Mesenchymal stem cell (in vitro differentiated cells and primary cell): ENCODE measurements around the gene RBP4.

Experiments
- DNase-seq: peaks from one replicate; pipeline ENCODE4 v3.0.0-alpha.2; 2013
- H2AFZ ChIP-seq: one replicate; pipeline ENCODE4 v1.6.1; 2013; ENCODE audit warnings: low read depth, mild to moderate bottlenecking, control low read depth, inconsistent platforms, low read length, moderate library complexity
- H2AK5ac ChIP-seq: 2 replicates; pipeline ENCODE4 v1.6.1; 2013; ENCODE audit warnings: low read length, moderate library complexity, mild to moderate bottlenecking, inconsistent platforms; ENCODE audit not compliant: severe bottlenecking
- H2BK120ac ChIP-seq: one replicate; pipeline ENCODE4 v1.6.1; 2013; ENCODE audit warnings: low read depth, mild to moderate bottlenecking, inconsistent platforms, low read length, moderate library complexity
- H2BK12ac ChIP-seq, 2 experiments: one replicate each; pipeline ENCODE4 v1.6.1; 2013; ENCODE audit warnings: inconsistent platforms in 2 of 2, low read length in 2 of 2, mild to moderate bottlenecking in 2 of 2, moderate library complexity in 2 of 2, control low read depth in 1 of 2
- H2BK15ac ChIP-seq: one replicate; pipeline ENCODE4 v1.6.1; 2013; ENCODE audit warnings: mild to moderate bottlenecking, low read depth, inconsistent platforms; ENCODE audit not compliant: poor library complexity, severe bottlenecking
- H2BK5ac ChIP-seq: 2 replicates; pipeline ENCODE4 v1.6.1; 2013; ENCODE audit warnings: low read depth, mild to moderate bottlenecking, low read length, control low read depth, inconsistent platforms; ENCODE audit not compliant: poor library complexity, severe bottlenecking
- H3K14ac ChIP-seq, 2 experiments: one replicate each; pipeline ENCODE4 v1.6.1; 2013; ENCODE audit warnings: inconsistent platforms in 2 of 2, low read length in 2 of 2, control low read depth in 1 of 2, mild to moderate bottlenecking in 1 of 2, moderate library complexity in 1 of 2
- H3K18ac ChIP-seq, 2 experiments: one replicate each; pipeline ENCODE4 v1.6.1; 2013; ENCODE audit warnings: inconsistent platforms in 2 of 2, low read length in 2 of 2, control low read depth in 1 of 2, low read depth in 1 of 2, mild to moderate bottlenecking in 1 of 2
- H3K23ac ChIP-seq, 2 experiments: one replicate each; pipeline ENCODE4 v1.6.1; 2013; ENCODE audit warnings: inconsistent platforms in 2 of 2, low read length in 2 of 2, mild to moderate bottlenecking in 2 of 2, moderate library complexity in 2 of 2, control low read depth in 1 of 2
- H3K27ac ChIP-seq: 2 replicates; pipeline ENCODE4 v1.5.1; 2013; ENCODE audit warnings: mild to moderate bottlenecking, moderate library complexity, low read length, control low read depth, inconsistent platforms; ENCODE audit not compliant: poor library complexity, severe bottlenecking
- H3K27me3 ChIP-seq, 2 experiments: 2 replicates each; pipeline versions ENCODE4 v1.6.1 to v1.7.0; 2013; ENCODE audit warnings: low read length in 2 of 2, mild to moderate bottlenecking in 2 of 2, moderate library complexity in 2 of 2, control low read depth in 1 of 2, inconsistent platforms in 1 of 2; ENCODE audit not compliant: control insufficient read depth in 1 of 2, insufficient read depth in 1 of 2
- H3K36me3 ChIP-seq, 2 experiments: 2 replicates each; pipeline versions ENCODE4 v1.6.1 to v1.7.0; 2013; ENCODE audit warnings: low read length in 2 of 2, control low read depth in 1 of 2, inconsistent platforms in 1 of 2, low read depth in 1 of 2, mild to moderate bottlenecking in 1 of 2; ENCODE audit not compliant: insufficient read depth in 2 of 2, control insufficient read depth in 1 of 2
- H3K4ac ChIP-seq, 2 experiments: one replicate each; pipeline ENCODE4 v1.6.1; 2013; ENCODE audit warnings: inconsistent platforms in 2 of 2, low read length in 2 of 2, mild to moderate bottlenecking in 2 of 2, moderate library complexity in 2 of 2, control low read depth in 1 of 2, low read depth in 1 of 2
- H3K4me1 ChIP-seq: 2 replicates; pipeline ENCODE4 v1.6.1; 2013; ENCODE audit warnings: low read depth, low read length, control low read depth; ENCODE audit not compliant: control insufficient read depth, insufficient read depth
- H3K4me2 ChIP-seq: 2 replicates; pipeline ENCODE4 v1.6.1; 2013; ENCODE audit warnings: low read length, mild to moderate bottlenecking, inconsistent platforms; ENCODE audit not compliant: poor library complexity, severe bottlenecking
- H3K4me3 ChIP-seq, 2 experiments: 2 replicates each; pipeline versions ENCODE4 v1.5.1 to v1.7.0; 2013; ENCODE audit warnings: low read length in 2 of 2, mild to moderate bottlenecking in 2 of 2, control low read depth in 1 of 2, low read depth in 1 of 2; ENCODE audit not compliant: insufficient read depth in 1 of 2
- H3K79me1 ChIP-seq: replicated peaks from 2 replicates; pipeline ENCODE4 v1.6.1; 2013; ENCODE audit warnings: mild to moderate bottlenecking, control low read depth, low read length, inconsistent platforms; ENCODE audit not compliant: poor library complexity, severe bottlenecking
- H3K9ac ChIP-seq: 2 replicates; pipeline ENCODE4 v1.7.0; 2013; ENCODE audit warnings: mild to moderate bottlenecking, low read length, moderate library complexity
- H3K9me3 ChIP-seq: 2 replicates; pipeline ENCODE4 v1.7.0; 2013; ENCODE audit warnings: mild to moderate bottlenecking, low read length; ENCODE audit not compliant: control insufficient read depth
- H4K8ac ChIP-seq: one replicate; pipeline ENCODE4 v1.6.1; 2013; ENCODE audit warnings: inconsistent platforms, mild to moderate bottlenecking, low read length, moderate library complexity
- H4K91ac ChIP-seq: one replicate; pipeline ENCODE4 v1.6.1; 2013; ENCODE audit warnings: mild to moderate bottlenecking, low read length, inconsistent platforms
- WGBS: methylation state at CpG from one replicate; pipeline ENCODE4 v1.1.7; 2013; ENCODE audit warnings: mixed read lengths; 5-methylcytosine and 5-hydroxymethylcytosine counted together

RBP4 gene

DNA sequence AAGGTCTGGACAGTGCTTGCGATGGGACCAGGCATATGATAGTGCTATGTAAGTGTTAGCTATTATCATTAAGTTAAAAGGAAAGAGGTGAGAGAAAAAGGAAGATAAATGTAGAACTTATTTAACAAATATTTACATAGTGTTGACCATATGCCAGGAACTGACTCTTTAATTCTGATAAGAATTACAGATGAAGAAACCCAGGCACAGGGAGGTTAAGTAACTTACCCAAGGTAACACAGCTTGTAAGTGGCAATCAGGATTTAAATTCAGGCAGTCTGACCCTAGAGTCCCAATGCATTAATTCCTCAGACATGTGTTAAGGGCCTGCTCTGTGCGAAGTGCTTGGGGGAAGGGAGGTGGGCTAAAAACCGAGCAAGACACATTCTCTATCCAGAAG is 23.5 kb downstream of the RBP4 start:
- H3K4me1 ChIP-seq, result peaks cover 5% of the 10 kb centered on the region
- DNase-seq, result no peak
- no peak overlapping the region for H3K14ac ChIP-seq
- H4K91ac ChIP-seq, result no peak overlapping the region
- H3K9ac ChIP-seq, result no peak overlapping the region
- WGBS, result 83% methylated on average over 3 of the region's 3 CpGs
- no peak overlapping the region for H4K8ac ChIP-seq
- H2AK5ac ChIP-seq, result no peak overlapping the region
- no peak overlapping the region for H2BK120ac ChIP-seq
- H3K18ac ChIP-seq, result no peak overlapping the region
- H3K4me3 ChIP-seq, result no peak overlapping the region
- no peak overlapping the region for H2BK5ac ChIP-seq
- no peak overlapping the region for H2AFZ ChIP-seq
- H3K27ac ChIP-seq, result no peak overlapping the region
- no peak overlapping the region for H3K23ac ChIP-seq
- no peaks in the 10 kb centered on the region for H3K79me1 ChIP-seq
- no peak overlapping the region for H2BK12ac ChIP-seq
- H2BK15ac ChIP-seq, result no peak overlapping the region
- H3K36me3 ChIP-seq, result no peaks in the 10 kb centered on the region
- no peak overlapping the region for H3K4me2 ChIP-seq
- H3K27me3 ChIP-seq, result peaks cover 29 to 66% of the 10 kb centered on the region in 2 experiments
- H3K9me3 ChIP-seq, result peaks cover 10% of the 10 kb centered on the region
- no peak overlapping the region for H3K4ac ChIP-seq

DNA sequence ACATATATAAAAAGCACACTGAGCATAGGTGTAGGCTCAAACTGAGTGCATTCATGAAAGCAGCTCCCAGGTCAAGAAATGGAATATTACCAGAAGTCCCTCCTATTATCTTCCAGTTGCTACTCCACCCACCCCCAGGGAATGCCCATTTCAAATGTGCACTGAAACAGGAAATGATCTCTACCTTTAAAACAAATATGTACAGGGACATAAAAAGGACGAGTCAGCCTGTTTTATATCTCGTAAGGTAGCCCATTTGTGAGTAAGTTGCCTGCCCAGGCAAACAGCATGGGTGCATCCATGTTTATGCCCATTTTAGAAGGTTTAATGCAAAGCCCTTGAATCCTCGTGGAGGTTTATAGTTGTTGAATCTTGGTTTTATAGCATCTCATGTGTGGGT is 24.1 kb downstream of the RBP4 start:
- Histone ChIP-seq H3K4ac (no peak overlapping the region), H3K23ac (no peak overlapping the region), H3K18ac (no peak overlapping the region), H2AK5ac (no peak overlapping the region), H3K9ac (no peak overlapping the region), H3K27me3 (peaks cover 35 to 70% of the 10 kb centered on the region in 2 experiments), H2BK15ac (no peak overlapping the region), H2BK12ac (no peak overlapping the region), H2BK5ac (no peak overlapping the region), H2BK120ac (no peak overlapping the region), H3K27ac (no peak overlapping the region), H3K79me1 (no peaks in the 10 kb centered on the region), H3K4me1 (peaks cover 5% of the 10 kb centered on the region), H3K36me3 (no peaks in the 10 kb centered on the region), H3K9me3 (peaks cover 10% of the 10 kb centered on the region), H3K4me3 (no peak overlapping the region), H3K14ac (no peak overlapping the region), H3K4me2 (no peak overlapping the region), H4K91ac (no peak overlapping the region), H4K8ac (no peak overlapping the region), H2AFZ (no peak overlapping the region)
- WGBS, result 65% methylated on average over 3 of the region's 3 CpGs
- DNase-seq, result no peak

DNA sequence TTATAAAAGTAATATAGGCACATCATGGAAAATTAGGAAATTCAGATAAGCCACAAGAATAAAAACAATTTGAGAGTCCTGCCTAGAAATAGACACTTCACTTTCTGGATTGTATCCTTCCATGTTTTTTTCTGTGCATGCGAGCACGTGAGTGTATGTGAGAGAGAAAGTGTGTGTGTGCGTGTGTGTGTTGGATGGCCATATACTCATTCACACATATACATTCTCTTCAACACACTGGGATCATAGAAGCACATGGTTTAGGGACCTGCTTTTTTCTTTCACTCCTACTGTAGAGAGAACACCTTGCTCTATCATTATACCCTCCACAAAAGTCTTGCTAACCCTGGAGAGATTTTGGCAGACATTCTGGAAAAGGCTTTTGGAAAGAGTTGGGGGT is 27.1 kb downstream of the RBP4 start:
- no peak overlapping the region for H2BK15ac ChIP-seq
- no peak overlapping the region for H2BK120ac ChIP-seq
- H3K36me3 ChIP-seq, result no peaks in the 10 kb centered on the region
- no peak overlapping the region for H3K14ac ChIP-seq
- no peak overlapping the region for H3K23ac ChIP-seq
- no peak overlapping the region for H4K91ac ChIP-seq
- H2AFZ ChIP-seq, result no peak overlapping the region
- no peak overlapping the region for H3K4me2 ChIP-seq
- H2AK5ac ChIP-seq, result no peak overlapping the region
- H3K18ac ChIP-seq, result no peak overlapping the region
- DNase-seq, result no peak
- H3K27me3 ChIP-seq, result peaks cover 52 to 86% of the 10 kb centered on the region in 2 experiments
- H2BK12ac ChIP-seq, result no peak overlapping the region
- no peak overlapping the region for H4K8ac ChIP-seq
- H3K79me1 ChIP-seq, result no peaks in the 10 kb centered on the region
- H3K4me1 ChIP-seq, result peaks cover 4% of the 10 kb centered on the region
- no CpG with 5 or more reads among the region's 3 CpGs for WGBS
- no peak overlapping the region for H2BK5ac ChIP-seq
- H3K27ac ChIP-seq, result no peak overlapping the region
- peaks cover 3% of the 10 kb centered on the region for H3K9me3 ChIP-seq
- no peak overlapping the region for H3K4ac ChIP-seq
- H3K4me3 ChIP-seq, result no peak overlapping the region
- H3K9ac ChIP-seq, result no peak overlapping the region

DNA sequence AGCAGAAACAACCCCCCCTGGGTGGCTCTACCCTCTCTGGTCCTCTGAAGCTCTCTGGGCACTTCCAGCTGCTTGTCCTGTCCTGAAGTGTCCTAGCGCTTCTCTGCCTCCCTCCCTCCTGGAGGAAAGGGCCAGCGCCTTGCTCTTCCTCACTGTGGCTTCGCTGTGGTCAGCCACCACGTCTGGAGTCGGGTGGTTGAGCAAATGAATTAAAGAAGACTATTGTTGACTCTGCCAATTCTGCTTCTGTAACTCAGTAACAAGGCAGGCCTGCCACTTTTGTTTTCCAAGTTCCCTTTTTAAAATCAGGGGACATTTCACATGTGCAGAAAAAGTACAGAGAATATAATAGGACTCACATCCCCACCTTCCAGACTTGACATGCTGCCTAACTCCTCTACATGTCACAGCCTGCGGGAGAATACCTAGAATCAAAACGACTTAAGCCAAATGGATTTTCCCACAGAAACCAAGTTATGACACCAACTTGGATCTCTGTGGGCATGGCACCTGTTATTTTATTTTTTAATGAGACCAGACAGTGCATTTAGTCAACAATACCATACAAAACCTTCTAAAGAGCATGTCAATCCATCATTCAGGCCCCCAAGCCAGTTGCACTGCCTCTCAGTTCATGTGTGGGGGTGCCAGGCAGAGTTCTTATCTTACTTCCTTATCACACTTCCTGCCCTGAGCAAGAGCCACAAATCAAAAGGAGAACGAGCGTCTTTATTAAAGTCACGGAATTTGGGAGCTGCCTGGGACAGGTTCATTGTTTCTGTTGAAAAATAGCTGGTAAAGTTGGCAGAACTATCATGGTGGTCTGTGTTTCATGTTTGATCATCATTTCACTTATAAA is 27.8 kb downstream of the RBP4 start:
- H3K18ac ChIP-seq, result no peak overlapping the region
- peaks cover 58 to 89% of the 10 kb centered on the region in 2 experiments for H3K27me3 ChIP-seq
- no peak overlapping the region for H3K4me3 ChIP-seq
- no peak overlapping the region for H2BK15ac ChIP-seq
- H3K9ac ChIP-seq, result no peak overlapping the region
- no peak overlapping the region for H3K4ac ChIP-seq
- WGBS, result 73% methylated on average over 7 of the region's 10 CpGs
- no peak overlapping the region for H3K4me2 ChIP-seq
- H2BK12ac ChIP-seq, result no peak overlapping the region
- no peak overlapping the region for H4K8ac ChIP-seq
- H2BK5ac ChIP-seq, result no peak overlapping the region
- no peak overlapping the region for H3K27ac ChIP-seq
- H3K36me3 ChIP-seq, result no peaks in the 10 kb centered on the region
- H2AFZ ChIP-seq, result no peak overlapping the region
- H2AK5ac ChIP-seq, result no peak overlapping the region
- H4K91ac ChIP-seq, result no peak overlapping the region
- H3K23ac ChIP-seq, result no peak overlapping the region
- no peaks in the 10 kb centered on the region for H3K79me1 ChIP-seq
- DNase-seq, result no peak
- H3K9me3 ChIP-seq, result peaks cover 3% of the 10 kb centered on the region
- no peaks in the 10 kb centered on the region for H3K4me1 ChIP-seq
- no peak overlapping the region for H2BK120ac ChIP-seq
- no peak overlapping the region for H3K14ac ChIP-seq
